Kidney epithelial cell (primary cell): ENCODE data around the gene FSTL4. TPM values are rescaled to one million over a fixed set of nuclear protein-coding genes. Genes with fewer than 3 reads are reported as not detected.

Experiments
- DNase-seq: peaks from one replicate; pipeline ENCODE4 v3.0.0-alpha.2; 2010; ENCODE audit warnings: low read depth
- H3K27me3 ChIP-seq: 2 replicates; pipeline ENCODE4 v1.6.0; 2011; ENCODE audit warnings: low read length; ENCODE audit not compliant: control insufficient read depth, insufficient read depth
- H3K36me3 ChIP-seq: 2 replicates; pipeline ENCODE4 v1.5.1; 2011; ENCODE audit warnings: low read length; ENCODE audit not compliant: control insufficient read depth, insufficient read depth
- H3K4me3 ChIP-seq: 2 replicates; pipeline ENCODE4 v1.5.1; 2011; ENCODE audit warnings: low read depth, mild to moderate bottlenecking, control low read depth, low read length
- total RNA-seq: library from RNA; depleted of rRNA; stranded (reverse); fragments of >200 nt; gene quantifications from 2 replicates; pipeline ENCODE4 v1.2.3, GENCODE V29; 2015
- TF ChIP-seq, protein P1 (sequence below): IDR thresholded peaks from 2 replicates; pipeline ENCODE4 v1.5.1; 2011; ENCODE audit warnings: mild to moderate bottlenecking, moderate library complexity, low read length, control low read depth, inconsistent platforms; ENCODE audit not compliant: insufficient read depth, poor library complexity, severe bottlenecking

FSTL4 gene
- total RNA-seq, 1 donor from 2014 or later: not detected

GRCh38 chr5:133432956-133433532 lies 179.3 kb downstream of the FSTL4 start:
- no peak overlapping the region for H3K4me3 ChIP-seq
- no peaks in the 10 kb centered on the region for H3K36me3 ChIP-seq
- TF ChIP-seq, protein P1, sequence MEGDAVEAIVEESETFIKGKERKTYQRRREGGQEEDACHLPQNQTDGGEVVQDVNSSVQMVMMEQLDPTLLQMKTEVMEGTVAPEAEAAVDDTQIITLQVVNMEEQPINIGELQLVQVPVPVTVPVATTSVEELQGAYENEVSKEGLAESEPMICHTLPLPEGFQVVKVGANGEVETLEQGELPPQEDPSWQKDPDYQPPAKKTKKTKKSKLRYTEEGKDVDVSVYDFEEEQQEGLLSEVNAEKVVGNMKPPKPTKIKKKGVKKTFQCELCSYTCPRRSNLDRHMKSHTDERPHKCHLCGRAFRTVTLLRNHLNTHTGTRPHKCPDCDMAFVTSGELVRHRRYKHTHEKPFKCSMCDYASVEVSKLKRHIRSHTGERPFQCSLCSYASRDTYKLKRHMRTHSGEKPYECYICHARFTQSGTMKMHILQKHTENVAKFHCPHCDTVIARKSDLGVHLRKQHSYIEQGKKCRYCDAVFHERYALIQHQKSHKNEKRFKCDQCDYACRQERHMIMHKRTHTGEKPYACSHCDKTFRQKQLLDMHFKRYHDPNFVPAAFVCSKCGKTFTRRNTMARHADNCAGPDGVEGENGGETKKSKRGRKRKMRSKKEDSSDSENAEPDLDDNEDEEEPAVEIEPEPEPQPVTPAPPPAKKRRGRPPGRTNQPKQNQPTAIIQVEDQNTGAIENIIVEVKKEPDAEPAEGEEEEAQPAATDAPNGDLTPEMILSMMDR: no peak
- DNase-seq: no peak
- H3K27me3 ChIP-seq: no peaks in the 10 kb centered on the region

GRCh38 chr5:133431326-133431865 lies 180.9 kb downstream of the FSTL4 start:
- Histone ChIP-seq H3K36me3 (no peaks in the 10 kb centered on the region), H3K4me3 (no peak overlapping the region), H3K27me3 (no peaks in the 10 kb centered on the region)
- no peak for DNase-seq
- TF ChIP-seq, protein P1: no peak

DNA sequence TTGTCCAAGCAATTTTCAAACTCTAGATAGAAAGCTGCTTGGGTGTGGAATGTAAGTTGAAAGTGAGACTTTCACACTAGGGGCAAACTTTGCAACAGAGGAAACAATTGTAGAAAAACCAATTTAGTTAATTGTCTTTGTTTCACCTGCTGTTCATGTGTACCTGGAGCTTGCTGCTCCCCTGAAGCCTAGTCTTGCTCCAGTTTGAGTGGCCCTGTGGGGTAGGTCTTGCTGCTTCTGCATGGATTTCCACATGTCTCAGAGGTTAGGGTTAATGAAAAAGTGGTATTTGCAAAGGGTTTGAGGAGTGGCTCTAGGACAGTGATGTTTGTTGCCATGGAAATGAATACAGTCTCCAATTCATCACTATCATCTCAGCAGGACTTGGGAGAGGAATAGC lies 182.2 kb downstream of the FSTL4 start:
- Histone ChIP-seq H3K36me3 (no peaks in the 10 kb centered on the region), H3K4me3 (no peak overlapping the region), H3K27me3 (no peaks in the 10 kb centered on the region)
- no peak for DNase-seq
- TF ChIP-seq, protein P1: no peak

GRCh38 chr5:133429046-133429445 lies 183.3 kb downstream of the FSTL4 start:
- TF ChIP-seq, protein P1: no peak
- H3K27me3 ChIP-seq: no peaks in the 10 kb centered on the region
- no peaks in the 10 kb centered on the region for H3K36me3 ChIP-seq
- DNase-seq: no peak
- H3K4me3 ChIP-seq: no peak overlapping the region

- Histone ChIP-seq H3K36me3 (no peaks in the 10 kb centered on the region), H3K27me3 (no peaks in the 10 kb centered on the region), H3K4me3 (no peak overlapping the region)
- TF ChIP-seq, protein P1: no peak
- DNase-seq: no peak
Measured at GRCh38 chr5:133428072-133428660, 184.2 kb downstream of the FSTL4 start.

DNA sequence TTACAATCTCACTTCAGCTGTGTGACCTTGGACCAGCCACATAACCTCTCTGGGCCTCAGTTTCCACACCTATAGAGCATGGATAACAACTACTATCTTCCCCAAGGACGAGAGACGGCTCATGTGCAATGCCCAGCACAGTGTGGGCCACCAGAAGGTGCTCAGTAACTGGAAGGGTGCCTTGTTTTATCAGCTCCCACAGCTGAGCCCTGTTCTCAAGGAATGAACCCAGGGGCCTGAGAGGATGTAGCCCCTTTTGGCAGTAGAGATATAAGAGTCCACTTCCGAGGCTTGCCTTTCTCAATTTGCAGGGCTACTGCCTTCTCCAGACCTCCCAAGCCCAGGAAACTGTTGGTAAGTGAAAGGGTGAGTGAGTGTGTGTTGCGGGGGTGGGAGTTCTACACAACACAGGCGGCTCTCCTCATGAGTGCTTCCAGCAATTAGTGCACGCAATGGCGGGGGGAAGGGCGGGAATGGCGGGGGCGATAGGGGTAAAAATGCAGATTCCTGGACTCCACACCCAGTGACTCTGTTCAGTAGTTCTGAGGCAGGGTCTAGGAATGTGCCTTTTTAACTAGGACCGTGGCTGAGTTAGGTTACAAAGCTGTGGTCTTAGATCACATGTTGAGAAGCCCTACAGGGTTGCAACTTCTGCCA lies 185.1 kb downstream of the FSTL4 start:
- H3K27me3 ChIP-seq: peaks cover under 1% of the 10 kb centered on the region
- DNase-seq: peak; percentile 16
- no peak overlapping the region for H3K4me3 ChIP-seq
- no peaks in the 10 kb centered on the region for H3K36me3 ChIP-seq
- TF ChIP-seq, protein P1: no peak
